ENCODE data around the gene RNF151.

The RNF151 gene

DNA sequence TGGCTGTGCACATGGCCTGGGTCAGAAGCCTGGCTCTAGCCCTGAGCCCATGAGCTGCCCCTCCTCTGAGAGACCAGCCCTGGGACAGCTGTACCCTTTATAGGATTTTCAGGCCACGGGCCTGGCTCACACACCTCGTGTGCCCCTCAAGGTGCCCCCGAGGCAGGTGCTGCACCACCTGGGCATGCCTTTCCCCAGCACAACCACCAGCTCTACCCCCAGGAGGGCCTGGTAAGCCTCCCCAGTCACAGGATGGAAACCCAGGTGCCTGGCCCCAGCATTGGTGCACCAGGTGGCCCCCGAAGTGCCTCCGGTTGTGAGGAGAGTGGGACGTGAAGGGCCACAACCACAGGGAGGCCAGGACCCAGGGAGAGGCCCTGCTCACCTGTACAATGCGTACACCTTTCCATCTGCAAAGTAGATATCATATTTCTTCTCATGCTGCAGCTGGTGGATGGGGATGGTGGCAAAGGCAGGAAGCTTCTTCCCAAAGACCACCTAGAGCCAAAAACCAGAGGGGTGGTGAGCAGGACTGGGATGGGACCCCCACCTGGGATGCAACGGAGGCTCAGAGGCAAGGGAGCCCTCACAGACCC, 36.7 kb downstream of the RNF151 start:
- in situ Hi-C loops (cut with HindIII; ENCODE audit: low sequenced_read_pairs), result no loop called here
- no peak for DNase-seq (ENCODE audit: low read depth, low spot score)
- H3K4me3 ChIP-seq (ENCODE audit: low read depth, low read length), result no peak overlapping the region
- TF ChIP-seq, protein P1, sequence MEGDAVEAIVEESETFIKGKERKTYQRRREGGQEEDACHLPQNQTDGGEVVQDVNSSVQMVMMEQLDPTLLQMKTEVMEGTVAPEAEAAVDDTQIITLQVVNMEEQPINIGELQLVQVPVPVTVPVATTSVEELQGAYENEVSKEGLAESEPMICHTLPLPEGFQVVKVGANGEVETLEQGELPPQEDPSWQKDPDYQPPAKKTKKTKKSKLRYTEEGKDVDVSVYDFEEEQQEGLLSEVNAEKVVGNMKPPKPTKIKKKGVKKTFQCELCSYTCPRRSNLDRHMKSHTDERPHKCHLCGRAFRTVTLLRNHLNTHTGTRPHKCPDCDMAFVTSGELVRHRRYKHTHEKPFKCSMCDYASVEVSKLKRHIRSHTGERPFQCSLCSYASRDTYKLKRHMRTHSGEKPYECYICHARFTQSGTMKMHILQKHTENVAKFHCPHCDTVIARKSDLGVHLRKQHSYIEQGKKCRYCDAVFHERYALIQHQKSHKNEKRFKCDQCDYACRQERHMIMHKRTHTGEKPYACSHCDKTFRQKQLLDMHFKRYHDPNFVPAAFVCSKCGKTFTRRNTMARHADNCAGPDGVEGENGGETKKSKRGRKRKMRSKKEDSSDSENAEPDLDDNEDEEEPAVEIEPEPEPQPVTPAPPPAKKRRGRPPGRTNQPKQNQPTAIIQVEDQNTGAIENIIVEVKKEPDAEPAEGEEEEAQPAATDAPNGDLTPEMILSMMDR (IDR thresholded peaks at IDR 0.05; ENCODE audit: low read depth, low read length), result no peak

- in situ Hi-C loops (cut with HindIII; ENCODE audit: low sequenced_read_pairs), result no loop called here
- H3K4me3 ChIP-seq (ENCODE audit: low read depth, low read length), result no peak overlapping the region
- TF ChIP-seq, protein P1 (IDR thresholded peaks at IDR 0.05; ENCODE audit: low read depth, low read length), result peak; percentile 99
- peak; percentile 81 for DNase-seq (ENCODE audit: low read depth, low spot score)
These were observed 37.4 kb downstream of the RNF151 start for GRCh38 chr16:2003827-2004641.

- TF ChIP-seq, protein P1 (IDR thresholded peaks at IDR 0.05; ENCODE audit: low read depth, low read length), result no peak
- no peak for DNase-seq (ENCODE audit: low read depth, low spot score)
- in situ Hi-C loops (cut with HindIII; ENCODE audit: low sequenced_read_pairs), result no loop called here
- H3K4me3 ChIP-seq (ENCODE audit: low read depth, low read length), result no peak overlapping the region
These were observed 38.3 kb downstream of the RNF151 start for GRCh38 chr16:2004795-2005517.

DNA sequence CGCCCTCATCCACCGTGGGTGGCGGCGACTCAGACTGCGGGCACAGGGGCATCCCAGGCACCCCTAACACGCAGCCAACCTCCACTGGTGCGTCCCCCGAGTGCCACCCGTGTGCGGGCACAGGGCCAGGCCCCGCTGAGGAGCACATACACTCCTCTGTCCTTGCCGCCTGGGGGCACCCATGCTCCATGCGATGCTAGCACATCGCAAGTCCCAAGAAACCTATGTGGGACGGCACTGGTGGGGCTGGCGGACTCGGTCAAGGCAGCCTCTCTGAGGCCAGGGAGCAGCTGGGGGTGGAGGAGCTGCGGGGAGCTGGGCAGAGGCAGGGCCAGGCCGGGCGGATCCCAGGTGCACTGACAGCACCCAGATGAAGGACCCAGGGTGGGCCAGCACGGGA, 39.0 kb downstream of the RNF151 start:
- TF ChIP-seq, protein P1 (IDR thresholded peaks at IDR 0.05; ENCODE audit: low read depth, low read length), result no peak
- in situ Hi-C loops (cut with HindIII; ENCODE audit: low sequenced_read_pairs), result no loop called here
- DNase-seq (ENCODE audit: low read depth, low spot score), result no peak
- no peak overlapping the region for H3K4me3 ChIP-seq (ENCODE audit: low read depth, low read length)

DNA sequence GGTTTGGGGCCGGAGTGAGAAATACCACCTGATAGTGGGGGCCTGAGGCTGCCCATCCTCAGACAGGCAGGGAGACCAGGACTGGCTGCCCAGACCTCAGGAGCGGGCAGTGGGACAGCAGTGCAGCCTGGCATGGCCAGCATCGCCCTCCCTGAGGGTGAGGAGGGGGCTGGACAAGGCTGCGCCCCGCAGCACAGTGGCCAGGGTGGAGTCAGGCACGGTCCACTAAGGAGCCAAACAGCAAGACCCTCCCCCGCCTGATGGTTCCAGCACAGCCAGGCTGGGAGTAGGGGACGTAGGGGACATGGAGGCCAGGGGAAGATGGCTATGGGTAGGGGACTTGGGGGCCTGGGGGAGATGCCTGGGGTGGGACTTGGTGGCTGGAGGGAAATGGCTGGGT, 39.7 kb downstream of the RNF151 start:
- H3K4me3 ChIP-seq (ENCODE audit: low read depth, low read length), result no peak overlapping the region
- TF ChIP-seq, protein P1 (IDR thresholded peaks at IDR 0.05; ENCODE audit: low read depth, low read length), result no peak
- in situ Hi-C loops (cut with HindIII; ENCODE audit: low sequenced_read_pairs), result no loop called here
- no peak for DNase-seq (ENCODE audit: low read depth, low spot score)

GRCh38 chr16:2007081-2007836, 40.6 kb downstream of the RNF151 start:
- in situ Hi-C loops (cut with HindIII; ENCODE audit: low sequenced_read_pairs), result no loop called here
- H3K4me3 ChIP-seq (ENCODE audit: low read depth, low read length), result peak overlapping the region; percentile 10
- TF ChIP-seq, protein P1 (IDR thresholded peaks at IDR 0.05; ENCODE audit: low read depth, low read length), result no peak
- DNase-seq (ENCODE audit: low read depth, low spot score), result no peak

All from astrocyte of the spinal cord (primary cell).